Parathyroid adenoma (tissue), 2 donors: ENCODE results near the gene CUX1.
"Not testable (repeated sequence)": the region's sequence is repeated elsewhere in the genome, so short reads cannot be mapped to it uniquely, and the experiment has no call there.

Experiments used
- H2AFZ ChIP-seq: fragments of 300-600 bp; sonication (generic); one replicate; pipeline ENCODE4 v1.7.0; 2017; ENCODE audit warnings: antibody characterized with exemption, mild to moderate bottlenecking
- H3K27ac ChIP-seq: fragments of 300-600 bp; sonication (generic); one replicate; pipeline ENCODE4 v1.7.0; 2017
- H3K27me3 ChIP-seq: fragments of 300-600 bp; sonication (generic); one replicate; pipeline ENCODE4 v1.7.0; 2017; ENCODE audit warnings: low read length; ENCODE audit not compliant: control insufficient read depth, insufficient read depth
- H3K36me3 ChIP-seq: fragments of 300-600 bp; sonication (generic); one replicate; pipeline ENCODE4 v1.7.0; 2017; ENCODE audit warnings: low read length; ENCODE audit not compliant: control insufficient read depth, insufficient read depth
- H3K4me1 ChIP-seq: fragments of 300-600 bp; sonication (generic); one replicate; pipeline ENCODE4 v1.7.0; 2017; ENCODE audit warnings: control low read depth
- H3K4me2 ChIP-seq: fragments of 300-600 bp; sonication (generic); one replicate; pipeline ENCODE4 v1.7.0; 2017; ENCODE audit warnings: low read length
- H3K4me3 ChIP-seq: fragments of 300-600 bp; sonication (generic); one replicate; pipeline ENCODE4 v1.7.0; 2017; ENCODE audit warnings: low read depth, low read length
- H3K79me2 ChIP-seq: fragments of 300-600 bp; sonication (generic); one replicate; pipeline ENCODE4 v1.7.0; 2017; ENCODE audit warnings: control low read depth
- H3K9ac ChIP-seq: fragments of 300-600 bp; sonication (generic); one replicate; pipeline ENCODE4 v1.7.0; 2017; ENCODE audit warnings: mild to moderate bottlenecking
- H3K9me3 ChIP-seq: fragments of 300-600 bp; sonication (generic); one replicate; pipeline ENCODE4 v1.7.0; 2017; ENCODE audit warnings: low read length; ENCODE audit not compliant: control insufficient read depth
- TF ChIP-seq, protein P1 (sequence below): fragments of 300-600 bp; sonication (generic); IDR thresholded peaks from one replicate; pipeline ENCODE4 v1.7.0; 2017; ENCODE audit warnings: antibody characterized with exemption, mild to moderate bottlenecking
- donor health status: primary hyperparathyroidism.

CUX1 gene

GRCh38 chr7:101919363-101920115, 102.1 kb downstream of the CUX1 start:
- no peak overlapping the region for H3K9ac ChIP-seq
- no peaks in the 10 kb centered on the region for H3K36me3 ChIP-seq
- no peaks in the 10 kb centered on the region for H3K9me3 ChIP-seq
- no peak overlapping the region for H3K4me3 ChIP-seq
- peaks cover 32% of the 10 kb centered on the region for H3K79me2 ChIP-seq
- H2AFZ ChIP-seq, result no peak overlapping the region
- TF ChIP-seq, protein P1, sequence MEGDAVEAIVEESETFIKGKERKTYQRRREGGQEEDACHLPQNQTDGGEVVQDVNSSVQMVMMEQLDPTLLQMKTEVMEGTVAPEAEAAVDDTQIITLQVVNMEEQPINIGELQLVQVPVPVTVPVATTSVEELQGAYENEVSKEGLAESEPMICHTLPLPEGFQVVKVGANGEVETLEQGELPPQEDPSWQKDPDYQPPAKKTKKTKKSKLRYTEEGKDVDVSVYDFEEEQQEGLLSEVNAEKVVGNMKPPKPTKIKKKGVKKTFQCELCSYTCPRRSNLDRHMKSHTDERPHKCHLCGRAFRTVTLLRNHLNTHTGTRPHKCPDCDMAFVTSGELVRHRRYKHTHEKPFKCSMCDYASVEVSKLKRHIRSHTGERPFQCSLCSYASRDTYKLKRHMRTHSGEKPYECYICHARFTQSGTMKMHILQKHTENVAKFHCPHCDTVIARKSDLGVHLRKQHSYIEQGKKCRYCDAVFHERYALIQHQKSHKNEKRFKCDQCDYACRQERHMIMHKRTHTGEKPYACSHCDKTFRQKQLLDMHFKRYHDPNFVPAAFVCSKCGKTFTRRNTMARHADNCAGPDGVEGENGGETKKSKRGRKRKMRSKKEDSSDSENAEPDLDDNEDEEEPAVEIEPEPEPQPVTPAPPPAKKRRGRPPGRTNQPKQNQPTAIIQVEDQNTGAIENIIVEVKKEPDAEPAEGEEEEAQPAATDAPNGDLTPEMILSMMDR, result no peak
- no peak overlapping the region for H3K27ac ChIP-seq
- H3K4me1 ChIP-seq, result peaks cover 14% of the 10 kb centered on the region
- no peaks in the 10 kb centered on the region for H3K27me3 ChIP-seq
- H3K4me2 ChIP-seq, result no peak overlapping the region

GRCh38 chr7:101921061-101921460, 103.6 kb downstream of the CUX1 start:
- Histone ChIP-seq H3K4me3 (no peak overlapping the region), H3K79me2 (peaks cover 26% of the 10 kb centered on the region), H3K27me3 (no peaks in the 10 kb centered on the region), H3K27ac (no peak overlapping the region), H3K4me2 (no peak overlapping the region), H3K4me1 (peaks cover 14% of the 10 kb centered on the region), H3K9ac (no peak overlapping the region), H2AFZ (no peak overlapping the region), H3K9me3 (no peaks in the 10 kb centered on the region), H3K36me3 (no peaks in the 10 kb centered on the region)
- TF ChIP-seq, protein P1, result no peak

DNA sequence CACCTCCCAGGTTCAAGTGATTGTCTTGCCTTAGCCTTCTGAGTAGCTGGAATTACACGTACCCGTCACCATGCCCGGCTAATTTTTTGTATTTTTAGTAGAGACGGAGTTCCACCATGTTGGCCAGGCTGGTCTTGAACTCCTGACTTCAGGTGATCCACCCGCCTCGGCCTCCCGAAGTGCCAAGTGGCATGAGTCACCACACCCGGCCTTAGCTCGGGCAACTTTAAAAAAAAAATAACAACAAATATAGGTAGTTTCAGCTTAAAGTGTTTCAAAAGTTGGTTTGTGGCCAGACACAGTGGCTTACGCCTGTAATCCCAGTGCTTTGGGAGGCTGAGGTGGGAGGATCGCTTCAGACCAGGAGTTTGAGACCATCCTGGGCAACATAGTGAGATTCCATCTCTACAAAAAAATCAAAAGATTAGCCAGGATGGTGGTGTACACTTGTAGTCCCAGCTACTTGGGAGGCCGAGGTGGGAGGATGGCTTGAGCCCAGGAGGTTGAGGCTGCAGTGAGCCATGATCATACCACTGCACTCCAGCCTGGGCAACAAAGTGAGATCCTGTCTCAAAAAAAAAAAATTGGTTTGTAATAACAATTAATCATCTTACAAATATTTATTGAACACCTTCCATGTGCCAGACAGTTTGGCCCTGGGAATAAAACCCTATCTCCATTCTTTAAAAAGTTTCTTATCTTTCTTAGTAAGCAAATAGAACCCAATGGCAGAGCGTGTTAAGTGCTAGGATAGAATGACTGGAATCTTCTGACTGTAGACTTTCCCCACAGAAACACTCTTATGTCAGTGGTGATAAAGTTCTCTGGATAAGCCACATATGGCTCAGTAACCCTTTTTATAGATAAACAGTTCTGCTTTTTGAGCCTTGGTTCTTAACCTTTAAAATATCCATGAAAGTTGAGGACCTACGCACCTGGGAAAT, 104.4 kb downstream of the CUX1 start:
- not testable (repeated sequence) for H3K9me3 ChIP-seq, H3K27me3 ChIP-seq, H3K9ac ChIP-seq, H3K36me3 ChIP-seq, H2AFZ ChIP-seq, H3K4me2 ChIP-seq, H3K27ac ChIP-seq, H3K4me3 ChIP-seq
- Histone ChIP-seq H3K4me1 (peaks cover 14% of the 10 kb centered on the region), H3K79me2 (peaks cover 23% of the 10 kb centered on the region)

DNA sequence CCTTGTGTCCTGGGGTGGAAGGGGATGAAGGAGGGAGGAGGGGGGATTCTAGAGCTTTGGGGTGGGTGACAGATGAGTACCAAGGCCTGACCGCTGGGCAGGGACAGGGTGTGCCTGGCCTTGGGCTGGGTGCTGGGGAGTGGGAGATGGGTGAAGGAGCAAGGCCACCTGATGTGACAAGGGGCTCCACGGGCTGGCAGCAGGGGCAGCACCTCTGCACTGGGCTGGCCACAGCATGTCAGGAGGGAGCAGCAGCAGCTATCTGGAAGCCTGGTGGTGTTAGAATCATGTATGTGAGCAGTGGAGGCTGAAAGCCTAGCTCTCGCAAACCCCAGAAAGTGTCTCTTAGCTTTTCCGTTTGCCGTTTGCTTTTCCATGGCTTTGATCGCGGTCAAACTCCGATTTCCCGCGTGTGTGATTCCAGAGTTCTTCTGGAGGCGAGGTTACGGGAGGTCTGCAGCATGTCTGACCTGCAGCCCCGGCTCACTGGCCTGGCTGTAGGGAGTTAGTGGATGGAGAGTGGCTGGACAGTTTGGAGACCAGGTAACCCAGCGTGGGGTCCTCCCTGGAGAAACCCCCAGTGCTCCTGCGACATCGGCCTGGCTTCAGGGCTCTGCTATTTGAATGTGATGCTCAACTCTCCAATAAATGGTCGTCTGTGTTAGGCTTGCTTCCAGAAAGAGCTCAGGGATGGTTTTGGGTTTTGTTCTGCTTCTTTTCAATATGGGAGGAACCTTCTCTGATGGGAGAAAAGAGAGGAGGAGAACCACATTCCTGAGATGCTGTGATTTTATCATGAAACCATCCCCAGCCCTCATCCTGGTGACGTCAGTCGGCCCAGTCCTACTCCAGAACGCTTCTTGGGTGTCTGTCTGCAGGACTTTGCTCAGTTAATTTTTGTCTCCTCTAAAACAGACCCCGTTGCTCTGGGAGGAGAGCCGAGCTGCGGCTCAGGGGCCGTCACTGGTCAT, 105.5 kb downstream of the CUX1 start:
- peak overlapping the region; percentile 43 for H3K27ac ChIP-seq
- H3K4me2 ChIP-seq, result no peak overlapping the region
- no peaks in the 10 kb centered on the region for H3K27me3 ChIP-seq
- H3K9me3 ChIP-seq, result no peaks in the 10 kb centered on the region
- peaks cover 14% of the 10 kb centered on the region for H3K4me1 ChIP-seq
- no peak overlapping the region for H2AFZ ChIP-seq
- TF ChIP-seq, protein P1, result no peak
- H3K9ac ChIP-seq, result no peak overlapping the region
- H3K4me3 ChIP-seq, result no peak overlapping the region
- peaks cover 23% of the 10 kb centered on the region for H3K79me2 ChIP-seq
- no peaks in the 10 kb centered on the region for H3K36me3 ChIP-seq
